Stomach (tissue), 9 donors: ENCODE data around the gene XRCC4. TPM values are rescaled to one million over a fixed set of nuclear protein-coding genes. Genes with fewer than 3 reads are reported as not detected.

Experiments used
- DNase-seq, 2 donors: peaks; one replicate each; pipeline versions ENCODE4 v3.0.0 to v3.0.0-alpha.2; 2013 to 2019
- H3K27ac ChIP-seq, 5 donors: fragments of 200-600 bp in 4 of 5; sonication (generic) in 4 of 5; one replicate each; pipeline ENCODE4 v1.5.1; 2013 to 2019; ENCODE audit warnings: mild to moderate bottlenecking in 1 of 5, moderate library complexity in 1 of 5
- H3K27me3 ChIP-seq, 3 donors: fragments of 200-600 bp; sonication (generic); one replicate each; pipeline ENCODE4 v1.5.1; 2017 to 2019; ENCODE audit warnings: mixed run types in 1 of 3
- H3K36me3 ChIP-seq, 4 donors: fragments of 200-600 bp; sonication (generic); 1 replicate in 3 of 4; 2 replicates in 1 of 4; pipeline ENCODE4 v1.5.1; 2016 to 2019
- H3K4me1 ChIP-seq, 4 donors: fragments of 200-600 bp; sonication (generic); one replicate each; pipeline ENCODE4 v1.5.1; 2016 to 2019
- H3K4me3 ChIP-seq, 4 donors: fragments of 200-600 bp; sonication (generic) in 3 of 4; one replicate each; pipeline ENCODE4 v1.5.1; 2016 to 2019; ENCODE audit warnings: mild to moderate bottlenecking in 1 of 4
- H3K9me3 ChIP-seq, 4 donors: fragments of 200-600 bp; sonication (generic); one replicate each; pipeline ENCODE4 v1.5.1; 2016 to 2019
- CTCF ChIP-seq, 7 experiments: fragments of 450-650 bp in 4 of 7; fragments of 200-600 bp in 3 of 7; sonication (generic) in 3 of 7; IDR thresholded peaks; one replicate each; pipeline ENCODE4 v1.5.1; 2016 to 2019; ENCODE audit warnings: antibody characterized with exemption in 7 of 7, control low read depth in 2 of 7, mild to moderate bottlenecking in 1 of 7
- EP300 ChIP-seq: sonication (generic); formaldehyde crosslinking; IDR thresholded peaks from one replicate; pipeline ENCODE4 v1.6.1; 2017; ENCODE audit warnings: antibody characterized with exemption
- POLR2A ChIP-seq, 4 donors: fragments of 450-650 bp; IDR thresholded peaks; one replicate each; pipeline ENCODE4 v1.6.1; 2016; ENCODE audit warnings: antibody characterized with exemption in 4 of 4, control low read depth in 2 of 4, mild to moderate bottlenecking in 1 of 4, moderate library complexity in 1 of 4
- POLR2AphosphoS5 ChIP-seq, 3 donors: sonication (generic); formaldehyde crosslinking; IDR thresholded peaks; one replicate each; pipeline ENCODE4 v1.6.1; 2016; ENCODE audit warnings: antibody characterized with exemption in 3 of 3
- WGBS, 5 donors: extraction: QIAGEN DNeasy Blood & Tissue Kit in 3 of 5; methylation state at CpG; one replicate each; pipeline versions ENCODE4 v1.1.5 to v1.1.7; 2013 to 2018; 5-methylcytosine and 5-hydroxymethylcytosine counted together
- intact Hi-C: fragments of 100-400 bp; cut with DNase I; formaldehyde crosslinking; loops from one replicate; pipeline ENCODE4 v1.15.1; 2023; ENCODE audit warnings: low total_unique reads
- polyA plus RNA-seq, 3 donors: library from polyadenylated mRNA; stranded (reverse); fragments of 200-250 nt; gene quantifications; one replicate each; pipeline ENCODE4 v1.2.3, GENCODE V29; 2013
- total RNA-seq, 5 donors: library from RNA; depleted of rRNA; stranded (reverse); fragments of >200 nt; gene quantifications; one replicate each; pipeline versions ENCODE4 v1.1.0 to v1.2.3, GENCODE V29; 2014 to 2016
- donor health status: healthy with polysubstance abuse.
- donor health status: Bipolar disorder and iron deficiency.
- donor health status: healthy.

Gene XRCC4
- total and polyA plus RNA-seq, 8 donors: 0.45 to 14.2 (median 8.4) TPM; not detected in 1

DNA sequence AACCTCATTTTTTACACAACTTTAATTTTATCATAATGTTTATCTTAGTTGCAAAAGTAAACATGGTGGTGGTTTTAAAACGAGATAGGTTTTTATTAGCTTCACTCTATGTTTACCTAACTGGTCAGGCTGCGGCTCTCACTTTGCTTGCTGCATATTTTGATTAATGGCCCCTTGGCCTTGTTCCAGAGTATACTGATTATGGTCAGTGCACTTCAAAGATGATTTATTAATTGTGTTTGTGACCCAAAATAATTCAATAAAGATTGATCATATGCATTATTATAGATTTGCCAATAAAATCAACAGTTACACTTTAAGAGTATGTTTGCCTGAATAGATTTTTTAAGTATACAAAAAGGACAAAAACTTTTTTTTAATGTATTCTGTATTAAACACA, 188.0 kb downstream of the XRCC4 start:
- no peak overlapping the region for H3K4me3 ChIP-seq
- intact Hi-C loops: no loop called here
- no peaks in the 10 kb centered on the region for H3K36me3 ChIP-seq
- DNase-seq: peak; percentile 53 to 87
- no peaks in the 10 kb centered on the region for H3K9me3 ChIP-seq
- no peaks in the 10 kb centered on the region for H3K27me3 ChIP-seq
- no peak overlapping the region for H3K27ac ChIP-seq
- no peak for TF ChIP-seq POLR2A (IDR thresholded peaks at IDR 0.05)
- TF ChIP-seq POLR2AphosphoS5 (IDR thresholded peaks at IDR 0.05): peak in 2 of 3 donors; percentile 26 to 50
- no peak for TF ChIP-seq EP300
- TF ChIP-seq CTCF (IDR thresholded peaks at IDR 0.05): no peak
- peaks cover 0 to 5% (median 0%) of the 10 kb centered on the region in 4 donors for H3K4me1 ChIP-seq
- 11 to 21% (median 18%) methylated on average over 2 of the region's 2 CpGs for WGBS, 5 donors

DNA sequence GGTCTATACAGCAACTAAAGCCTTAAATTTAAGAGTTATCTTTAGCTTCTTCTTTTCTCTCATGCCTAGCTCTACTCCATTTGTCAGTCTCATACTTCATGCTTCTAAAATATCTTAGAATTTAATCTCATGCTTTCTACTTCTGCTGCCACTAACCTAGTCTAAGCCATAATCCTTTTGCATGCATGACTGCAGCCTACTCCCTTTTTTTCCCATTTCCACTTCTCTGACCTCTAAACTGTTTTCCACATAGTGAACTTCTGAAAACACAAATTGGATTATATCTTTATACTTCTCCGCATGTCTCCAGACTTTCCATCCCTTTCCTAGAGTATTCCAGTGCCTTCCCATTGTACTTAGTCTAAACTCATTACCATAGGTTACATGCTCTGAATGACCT, 193.0 kb downstream of the XRCC4 start:
- Histone ChIP-seq H3K4me1 (no peaks in the 10 kb centered on the region), H3K36me3 (no peaks in the 10 kb centered on the region), H3K27ac (no peak overlapping the region), H3K9me3 (peaks cover 0 to 7% (median 3%) of the 10 kb centered on the region in 4 donors), H3K27me3 (no peaks in the 10 kb centered on the region), H3K4me3 (no peak overlapping the region)
- intact Hi-C loops: no loop called here
- WGBS, 5 donors: 93 to 98% (median 95%) methylated on average over 1 of the region's 1 CpG
- no peak for TF ChIP-seq CTCF (IDR thresholded peaks at IDR 0.05)
- no peak for TF ChIP-seq POLR2AphosphoS5 (IDR thresholded peaks at IDR 0.05)
- TF ChIP-seq POLR2A (IDR thresholded peaks at IDR 0.05): no peak
- no peak for TF ChIP-seq EP300
- DNase-seq: no peak

- Histone ChIP-seq H3K27me3 (no peaks in the 10 kb centered on the region), H3K27ac (no peak overlapping the region), H3K4me3 (no peak overlapping the region), H3K9me3 (peaks cover 0 to 7% (median 3%) of the 10 kb centered on the region in 4 donors), H3K36me3 (no peaks in the 10 kb centered on the region), H3K4me1 (no peaks in the 10 kb centered on the region)
- 82 to 88% (median 86%) methylated on average over 4 of the region's 4 CpGs for WGBS, 5 donors
- intact Hi-C loops: no loop called here
- TF ChIP-seq EP300 (no peak), POLR2A (IDR thresholded peaks at IDR 0.05) (no peak)
- DNase-seq: no peak
Observed at GRCh38 chr5:83277154-83277553, 199.8 kb downstream of the XRCC4 start.

- TF ChIP-seq POLR2A (IDR thresholded peaks at IDR 0.05) (no peak), EP300 (no peak)
- Histone ChIP-seq H3K4me3 (no peak overlapping the region), H3K27ac (no peak overlapping the region), H3K9me3 (peaks cover 0 to 7% (median 3%) of the 10 kb centered on the region in 4 donors), H3K36me3 (no peaks in the 10 kb centered on the region), H3K4me1 (no peaks in the 10 kb centered on the region), H3K27me3 (no peaks in the 10 kb centered on the region)
- intact Hi-C loops: no loop called here
- DNase-seq: peak in 1 of 2 donors; percentile 26
- WGBS, 5 donors: 84 to 92% (median 87%) methylated on average over 2 of the region's 2 CpGs
Observed at GRCh38 chr5:83277953-83278352, 200.6 kb downstream of the XRCC4 start.

DNA sequence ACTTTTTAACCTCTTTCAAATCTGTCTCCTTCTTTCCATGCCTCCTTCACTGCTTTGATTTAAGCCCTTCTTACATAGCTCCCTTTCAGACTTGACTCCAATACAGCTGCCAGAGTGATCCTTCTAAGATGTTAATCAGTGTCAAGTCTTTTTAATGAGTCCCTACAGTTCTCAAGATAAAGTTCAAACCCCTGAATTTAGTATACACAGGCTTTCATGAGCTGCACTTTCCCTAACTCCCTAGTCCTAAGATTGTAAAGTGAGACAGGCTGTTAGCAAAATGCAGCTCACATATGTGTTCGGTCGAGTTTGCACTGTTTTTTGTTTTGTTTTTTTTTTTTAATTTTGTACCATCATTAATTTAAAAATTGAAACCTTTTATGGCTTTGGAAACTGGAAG, 203.8 kb downstream of the XRCC4 start:
- WGBS, 5 donors: 87 to 98% (median 91%) methylated on average over 2 of the region's 2 CpGs
- DNase-seq: no peak
- Histone ChIP-seq H3K36me3 (no peaks in the 10 kb centered on the region), H3K27ac (no peak overlapping the region), H3K4me1 (no peaks in the 10 kb centered on the region), H3K4me3 (no peak overlapping the region), H3K27me3 (no peaks in the 10 kb centered on the region), H3K9me3 (no peaks in the 10 kb centered on the region)
- TF ChIP-seq EP300 (no peak), POLR2AphosphoS5 (IDR thresholded peaks at IDR 0.05) (no peak), CTCF (IDR thresholded peaks at IDR 0.05) (no peak), POLR2A (IDR thresholded peaks at IDR 0.05) (no peak)
- intact Hi-C loops: no loop called here
